Stimulated activated CD4-positive, alpha-beta T cell treated with anti-CD3 and anti-CD28 coated beads, Interleukin-2, amount 100 ng/mL, for 4 hours (primary cell): ENCODE results near the gene IER3.

ENCODE experiments used
- DNase-seq: peaks from one replicate; pipeline ENCODE4 v3.0.0-alpha.2; 2020; ENCODE audit warnings: low read depth

Gene IER3

DNA sequence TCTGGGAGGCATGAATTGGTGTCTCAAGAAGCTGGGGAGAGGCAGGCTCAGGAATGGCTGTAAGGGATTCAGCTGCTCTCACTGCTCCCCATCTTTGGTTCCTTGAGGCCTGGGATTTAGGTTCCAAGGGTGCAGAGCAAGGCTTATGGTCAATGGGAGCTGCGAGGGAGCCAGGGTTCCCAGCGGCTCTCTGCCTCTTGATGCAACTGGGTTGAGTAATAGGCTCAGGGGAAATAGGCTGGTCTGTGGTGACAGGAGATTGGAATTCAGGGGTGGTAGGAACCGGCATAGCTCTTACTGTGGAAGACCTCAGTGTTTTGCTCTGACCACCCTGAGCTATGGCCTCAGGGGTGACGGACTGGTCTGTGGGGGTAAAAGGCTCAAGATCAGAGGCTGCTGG is 40.5 kb downstream of the IER3 start:
- DNase-seq, result no peak

DNA sequence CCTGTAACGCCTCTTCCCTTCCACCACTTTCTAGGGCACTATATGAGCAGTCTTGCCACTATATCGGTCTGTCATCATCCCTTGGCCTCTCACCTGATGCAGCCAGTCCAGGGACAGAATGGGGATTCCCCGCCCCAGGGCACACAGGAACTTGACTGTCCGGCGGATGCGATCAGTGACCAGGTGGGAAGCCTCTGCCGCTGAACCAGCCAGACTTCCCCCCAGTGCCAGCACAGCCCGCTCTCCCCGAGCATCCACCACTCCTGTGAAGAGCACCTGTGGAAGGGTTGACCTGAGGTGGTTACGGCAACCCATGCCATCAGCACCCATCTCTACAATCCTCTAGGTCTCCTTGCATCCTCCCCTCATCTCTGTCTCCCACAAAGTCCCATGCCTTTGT is 41.3 kb downstream of the IER3 start:
- DNase-seq, result no peak

DNA sequence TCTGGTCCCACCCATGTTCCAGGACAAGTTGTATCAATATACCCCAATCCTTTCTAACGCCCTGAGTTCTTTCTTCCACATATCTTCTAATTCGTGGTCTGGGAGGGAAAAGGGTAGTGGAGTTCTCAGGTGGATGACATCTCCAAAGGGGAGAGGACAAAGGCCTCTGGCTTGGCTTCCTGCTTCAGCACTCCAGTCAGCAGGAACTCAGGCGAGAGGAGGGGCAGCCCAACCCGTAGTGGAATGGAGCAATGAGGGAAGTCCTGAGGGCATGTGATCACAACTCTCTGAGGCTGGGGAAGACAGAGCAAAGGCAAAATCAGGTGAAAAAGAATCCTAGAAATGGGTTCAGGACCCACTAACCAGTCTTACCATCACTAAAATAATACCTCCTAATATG is 44.0 kb downstream of the IER3 start:
- DNase-seq, result no peak

DNA sequence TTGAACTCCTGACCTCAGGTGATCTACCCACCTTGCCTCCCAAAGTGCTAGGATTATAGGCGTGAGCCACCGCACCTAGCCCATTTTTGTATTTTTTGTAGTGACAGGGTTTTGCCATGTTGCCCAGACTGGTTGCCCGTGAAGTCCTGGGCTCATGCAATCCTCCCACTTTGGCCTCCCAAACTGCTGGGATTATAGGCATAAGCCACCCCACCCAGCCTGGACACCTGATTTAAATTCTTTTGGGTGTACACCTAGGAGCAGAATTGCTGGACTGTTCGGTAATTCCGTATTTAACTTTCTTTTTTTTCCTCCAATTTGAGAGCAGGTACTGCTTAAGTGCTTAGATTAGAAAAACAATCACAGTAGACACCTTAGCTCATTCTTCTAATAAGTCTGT is 47.9 kb downstream of the IER3 start:
- DNase-seq, result no peak
